ENCODE data around the gene PRLR.

Gene PRLR

GRCh38 chr5:35158622-35159369 lies 71.5 kb downstream of the PRLR start:
- no peak for DNase-seq

GRCh38 chr5:35158204-35158603 lies 72.1 kb downstream of the PRLR start:
- no peak for DNase-seq

DNA sequence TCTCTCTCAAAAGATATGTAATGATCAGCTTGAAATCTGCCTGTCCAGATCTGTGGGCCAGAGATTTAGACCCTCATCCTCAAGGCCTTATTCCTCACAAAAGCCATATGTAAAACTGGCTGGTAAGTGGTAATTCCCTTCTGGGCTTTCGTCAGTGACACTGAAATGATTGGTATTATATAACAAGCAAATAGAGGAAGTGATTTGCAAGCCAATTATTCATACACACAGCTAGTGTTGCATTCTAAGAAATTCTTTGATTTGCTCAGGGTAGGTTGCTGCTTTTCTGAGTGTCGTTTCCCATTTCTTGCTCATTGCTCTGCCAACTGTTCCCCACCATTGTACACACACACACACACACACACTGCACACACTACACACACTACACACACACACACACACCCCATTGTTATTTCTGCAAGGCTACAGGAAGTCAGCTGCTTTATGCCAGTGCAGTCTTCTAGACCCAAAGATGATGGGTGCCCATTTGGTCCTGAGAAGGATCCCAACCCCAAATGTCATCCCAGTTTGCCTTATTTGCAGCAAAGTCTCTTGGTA lies 76.8 kb downstream of the PRLR start:
- peak; percentile 52 to 69 (median 65) for DNase-seq

- DNase-seq: no peak
Measured at GRCh38 chr5:35152733-35153132, 77.6 kb downstream of the PRLR start.

GRCh38 chr5:35151146-35151920 lies 79.0 kb downstream of the PRLR start:
- DNase-seq: peak; percentile 46 to 53 (median 47)

GRCh38 chr5:35149041-35149440 lies 81.2 kb downstream of the PRLR start:
- DNase-seq: no peak

DNA sequence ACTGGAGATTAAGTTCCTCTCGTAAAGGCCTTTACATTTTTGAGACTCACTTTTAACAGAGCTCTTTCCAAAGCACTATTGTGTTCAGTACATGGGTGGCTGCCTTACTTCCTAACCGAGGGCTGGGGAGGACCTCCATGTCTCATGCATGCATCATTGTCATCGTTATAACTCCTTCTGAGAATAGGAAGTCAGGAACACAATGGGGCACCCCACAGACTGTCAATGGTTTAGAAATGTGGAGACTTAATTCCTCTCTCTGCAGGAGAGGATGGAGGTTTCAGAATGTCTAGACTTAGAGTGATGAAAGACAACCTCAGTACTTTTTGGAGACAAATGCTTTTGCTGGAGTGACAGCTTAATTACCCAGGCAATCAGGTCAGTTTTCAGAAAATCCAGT lies 83.9 kb downstream of the PRLR start:
- DNase-seq: no peak

- no peak for DNase-seq
Measured at GRCh38 chr5:35145691-35146317, 84.5 kb downstream of the PRLR start.

DNA sequence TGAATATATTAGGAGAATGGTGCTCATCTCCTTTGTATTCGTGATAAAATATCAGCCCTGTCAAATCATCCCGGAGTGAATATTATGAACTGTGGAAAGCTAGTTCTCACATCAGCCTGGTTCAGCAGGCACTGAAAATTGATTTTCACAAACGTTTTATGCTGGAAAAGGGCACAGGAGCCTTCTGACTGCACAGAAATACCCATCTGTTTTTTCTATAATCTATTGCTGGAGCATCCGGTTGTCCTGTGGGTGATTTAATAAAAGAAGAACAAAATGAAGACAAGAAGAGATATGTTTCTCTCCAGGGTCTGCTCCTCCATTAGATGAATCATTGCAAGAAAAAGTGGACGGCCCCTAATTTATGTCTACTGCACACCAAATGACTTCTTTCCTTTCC lies 85.3 kb downstream of the PRLR start:
- DNase-seq: no peak

GRCh38 chr5:35143841-35144240 lies 86.4 kb downstream of the PRLR start:
- DNase-seq: no peak

DNA sequence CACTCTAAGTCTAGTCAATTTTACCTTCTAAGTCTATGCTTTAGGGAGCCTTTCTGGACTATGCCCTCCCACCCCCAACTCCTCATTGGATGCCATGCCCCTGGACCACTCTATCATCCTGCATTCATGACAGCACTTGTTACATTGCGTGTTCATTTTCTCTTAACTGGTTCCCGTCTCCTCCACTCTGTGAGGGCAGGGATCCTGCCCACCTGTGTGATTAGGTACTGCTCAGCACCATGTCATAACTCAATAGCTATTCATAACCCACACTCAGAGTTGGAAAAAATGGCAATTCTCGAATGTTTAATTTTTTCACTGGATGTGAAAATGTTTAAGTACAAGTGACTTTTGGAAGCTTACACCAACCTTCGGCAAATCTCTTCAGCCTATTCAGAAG lies 88.5 kb downstream of the PRLR start:
- DNase-seq: no peak

GRCh38 chr5:35138232-35138631 lies 92.1 kb downstream of the PRLR start:
- no peak for DNase-seq

DNA sequence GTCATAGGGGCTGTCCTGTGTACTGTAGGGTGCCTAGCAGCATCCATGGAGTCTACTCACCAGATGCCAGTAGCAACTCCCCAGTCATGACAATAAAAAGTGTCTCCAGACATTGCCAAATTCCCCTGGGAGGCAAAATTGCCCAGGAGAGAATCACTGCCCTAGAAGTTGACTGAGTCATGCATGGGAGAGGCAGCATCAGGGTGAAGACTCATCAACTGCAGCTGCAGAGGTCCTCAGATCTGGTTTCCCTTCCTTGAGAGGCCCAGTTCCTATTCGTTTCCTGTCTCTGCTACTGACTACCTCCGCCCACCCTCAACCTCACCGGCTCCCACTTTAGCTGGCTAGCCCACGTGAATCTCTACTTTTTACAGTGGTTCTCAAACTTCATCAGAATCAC lies 93.9 kb downstream of the PRLR start:
- peak; percentile 81 to 91 (median 84) for DNase-seq

- no peak for DNase-seq
Measured at GRCh38 chr5:35135239-35135700, 95.0 kb downstream of the PRLR start.

- DNase-seq: no peak
Measured at GRCh38 chr5:35134278-35135030, 95.8 kb downstream of the PRLR start.

- DNase-seq: no peak
Measured at GRCh38 chr5:35133186-35133585, 97.1 kb downstream of the PRLR start.

- DNase-seq: no peak
Measured at GRCh38 chr5:35131723-35132122, 98.6 kb downstream of the PRLR start.

- DNase-seq: peak in 1 of 3 donors; percentile 14
Measured at GRCh38 chr5:35129921-35130485, 100.3 kb downstream of the PRLR start.

DNA sequence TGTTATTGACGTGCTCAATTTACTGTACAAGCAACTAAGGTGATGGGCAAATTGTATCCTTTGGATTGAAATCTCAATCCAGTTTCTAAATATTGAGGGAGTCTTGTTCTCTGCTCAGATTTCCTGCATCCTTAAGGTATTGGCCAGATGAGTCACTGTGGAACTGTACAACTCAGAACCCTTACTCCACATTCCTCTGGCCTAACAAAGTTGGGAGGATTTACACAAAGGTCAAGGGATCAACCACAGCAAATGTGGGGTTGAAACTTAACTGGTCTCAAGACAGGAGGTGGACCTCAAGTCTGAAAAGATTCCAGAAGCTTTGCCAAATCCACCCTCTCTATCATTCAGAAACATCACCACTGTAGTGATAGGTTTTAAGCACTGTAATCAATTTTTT lies 101.0 kb downstream of the PRLR start:
- DNase-seq: no peak

DNA sequence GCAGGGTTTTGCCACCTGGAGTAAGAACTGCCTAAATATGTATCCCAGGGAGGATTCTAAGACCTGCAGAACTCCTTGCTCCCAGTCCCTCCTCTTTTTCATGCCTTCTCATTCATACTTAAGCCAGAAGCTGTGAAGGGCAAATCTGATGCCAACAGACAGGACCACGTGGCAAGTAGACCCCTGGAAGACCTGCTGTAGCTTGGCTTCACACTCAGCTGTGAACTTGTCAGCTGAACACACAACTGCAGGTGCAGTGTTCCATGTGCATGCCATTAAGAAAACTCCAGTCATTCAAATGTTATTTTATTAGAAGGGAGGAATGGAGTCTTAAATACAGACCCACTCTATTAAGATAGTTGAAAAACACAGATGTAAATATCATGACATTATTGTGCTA lies 103.3 kb downstream of the PRLR start:
- DNase-seq: no peak

- peak in 1 of 3 donors; percentile 20 for DNase-seq
Measured at GRCh38 chr5:35125746-35126145, 104.5 kb downstream of the PRLR start.

GRCh38 chr5:35124932-35125331 lies 105.4 kb downstream of the PRLR start:
- DNase-seq: no peak

Measured in suppressor macrophage treated with lipopolysaccharide for 1 hour (primary cell).